Vagina (tissue), 2 donors: ENCODE results near the gene CDK2AP2. TPM values are rescaled to one million over a fixed set of nuclear protein-coding genes. Genes with fewer than 3 reads are reported as not detected.

Experiments
- DNase-seq, 2 donors: peaks; one replicate each; pipeline ENCODE4 v3.0.0-alpha.2; 2017; ENCODE audit errors: extremely low spot score in 2 of 2
- H3K27ac ChIP-seq: fragments of 200-600 bp; sonication (generic); one replicate; pipeline ENCODE4 v1.5.1; 2019
- H3K27me3 ChIP-seq: fragments of 200-600 bp; sonication (generic); one replicate; pipeline ENCODE4 v1.5.1; 2019
- H3K36me3 ChIP-seq, 2 donors: fragments of 200-600 bp; sonication (generic); one replicate each; pipeline ENCODE4 v1.5.1; 2017 to 2019
- H3K4me1 ChIP-seq: fragments of 200-600 bp; sonication (generic); one replicate; pipeline ENCODE4 v1.5.1; 2019
- H3K4me3 ChIP-seq, 2 donors: fragments of 200-600 bp; sonication (generic); 1 replicate in 1 of 2; 2 replicates in 1 of 2; pipeline ENCODE4 v1.5.1; 2016 to 2019
- H3K9me3 ChIP-seq: fragments of 200-600 bp; sonication (generic); one replicate; pipeline ENCODE4 v1.5.1; 2019
- POLR2A ChIP-seq, 2 donors: fragments of 450-650 bp; IDR thresholded peaks; one replicate each; pipeline ENCODE4 v1.6.1; 2017; ENCODE audit warnings: antibody characterized with exemption in 2 of 2, mild to moderate bottlenecking in 2 of 2, moderate library complexity in 2 of 2
- POLR2AphosphoS5 ChIP-seq, 2 donors: sonication (generic); formaldehyde crosslinking; IDR thresholded peaks; one replicate each; pipeline ENCODE4 v1.9.0; 2017; ENCODE audit warnings: antibody characterized with exemption in 2 of 2, mild to moderate bottlenecking in 2 of 2, low read depth in 1 of 2; ENCODE audit not compliant: insufficient read depth in 1 of 2
- intact Hi-C: fragments of 100-400 bp; cut with DNase I; formaldehyde crosslinking; loops from one replicate; pipeline ENCODE4 v1.15.1; 2023
- total RNA-seq: library from RNA; depleted of rRNA; stranded (reverse); fragments of >200 nt; gene quantifications from one replicate; pipeline ENCODE4 v1.2.3, GENCODE V29; 2016
- TF ChIP-seq, protein P1 (sequence below), 3 experiments: fragments of 450-650 bp in 2 of 3; fragments of 200-600 bp in 1 of 3; sonication (generic) in 1 of 3; IDR thresholded peaks; one replicate each; pipeline ENCODE4 v1.5.1; 2017 to 2019; ENCODE audit warnings: antibody characterized with exemption in 3 of 3, mild to moderate bottlenecking in 2 of 3, moderate library complexity in 2 of 3

The CDK2AP2 gene
- total RNA-seq, 1 donor from 2014 or later = 46.4 TPM

DNA sequence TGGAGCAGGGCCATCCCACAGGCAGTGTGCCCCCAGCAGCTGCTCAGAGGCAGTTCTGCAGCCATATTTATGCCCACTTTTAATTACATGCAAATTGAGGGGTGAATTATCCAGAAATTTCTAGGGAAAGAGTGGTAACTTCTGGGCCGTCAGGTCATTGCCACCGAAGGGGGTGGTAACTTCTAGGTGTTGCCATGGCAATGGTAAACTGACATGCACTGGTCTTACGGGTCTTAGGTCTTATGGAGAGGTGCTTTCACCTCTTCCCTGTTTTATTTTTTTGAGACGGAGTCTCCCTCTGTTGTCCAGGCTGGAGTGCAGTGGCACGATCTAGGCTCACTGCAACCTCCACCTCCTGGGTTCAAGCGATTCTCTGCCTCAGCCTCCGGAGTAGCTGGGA is 35.1 kb downstream of the CDK2AP2 start:
- Histone ChIP-seq H3K27me3 (no peaks in the 10 kb centered on the region), H3K36me3 (no peaks in the 10 kb centered on the region), H3K27ac (no peak overlapping the region), H3K4me3 (no peak overlapping the region), H3K4me1 (peaks cover 13% of the 10 kb centered on the region), H3K9me3 (no peaks in the 10 kb centered on the region)
- intact Hi-C loops = no loop called here
- DNase-seq = no peak
- TF ChIP-seq, protein P1, sequence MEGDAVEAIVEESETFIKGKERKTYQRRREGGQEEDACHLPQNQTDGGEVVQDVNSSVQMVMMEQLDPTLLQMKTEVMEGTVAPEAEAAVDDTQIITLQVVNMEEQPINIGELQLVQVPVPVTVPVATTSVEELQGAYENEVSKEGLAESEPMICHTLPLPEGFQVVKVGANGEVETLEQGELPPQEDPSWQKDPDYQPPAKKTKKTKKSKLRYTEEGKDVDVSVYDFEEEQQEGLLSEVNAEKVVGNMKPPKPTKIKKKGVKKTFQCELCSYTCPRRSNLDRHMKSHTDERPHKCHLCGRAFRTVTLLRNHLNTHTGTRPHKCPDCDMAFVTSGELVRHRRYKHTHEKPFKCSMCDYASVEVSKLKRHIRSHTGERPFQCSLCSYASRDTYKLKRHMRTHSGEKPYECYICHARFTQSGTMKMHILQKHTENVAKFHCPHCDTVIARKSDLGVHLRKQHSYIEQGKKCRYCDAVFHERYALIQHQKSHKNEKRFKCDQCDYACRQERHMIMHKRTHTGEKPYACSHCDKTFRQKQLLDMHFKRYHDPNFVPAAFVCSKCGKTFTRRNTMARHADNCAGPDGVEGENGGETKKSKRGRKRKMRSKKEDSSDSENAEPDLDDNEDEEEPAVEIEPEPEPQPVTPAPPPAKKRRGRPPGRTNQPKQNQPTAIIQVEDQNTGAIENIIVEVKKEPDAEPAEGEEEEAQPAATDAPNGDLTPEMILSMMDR (IDR thresholded peaks at IDR 0.05) = no peak
- TF ChIP-seq POLR2A (IDR thresholded peaks at IDR 0.05) (no peak), POLR2AphosphoS5 (IDR thresholded peaks at IDR 0.05; ENCODE audit: insufficient read depth in 1 of 2, low read depth in 1 of 2) (no peak)

DNA sequence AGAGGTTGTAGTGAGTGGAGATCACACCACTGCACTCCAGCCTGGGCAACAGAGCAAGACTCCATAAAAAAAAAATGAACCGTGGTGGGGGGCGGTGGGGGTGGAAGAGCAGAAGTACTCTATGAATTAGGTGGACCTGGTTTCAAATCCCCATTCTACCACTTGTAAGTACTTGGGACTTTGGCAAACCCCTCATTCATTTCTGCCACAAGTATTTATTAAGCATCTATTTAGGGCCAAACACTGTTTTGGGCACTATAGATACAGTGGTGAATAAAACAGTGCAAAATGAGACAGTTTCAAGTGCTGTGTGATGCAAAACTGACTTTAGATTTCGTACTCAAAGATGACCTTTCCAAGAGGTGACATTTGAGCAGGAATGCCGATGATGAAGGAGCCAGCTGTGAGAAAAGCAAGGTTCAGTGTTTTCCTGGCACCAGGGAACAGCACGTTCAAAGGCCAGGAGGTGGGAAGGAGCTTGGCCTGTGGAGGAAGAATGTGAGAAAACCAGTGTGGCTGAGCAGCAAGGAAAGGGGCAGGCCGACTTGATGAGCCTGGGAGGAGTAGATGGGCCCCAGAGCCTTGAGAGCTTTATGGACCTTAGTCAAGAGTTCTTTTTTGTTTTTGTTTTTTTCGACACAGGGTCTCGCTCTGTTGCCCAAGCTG is 37.5 kb downstream of the CDK2AP2 start:
- TF ChIP-seq POLR2A (IDR thresholded peaks at IDR 0.05) = no peak
- TF ChIP-seq POLR2AphosphoS5 (IDR thresholded peaks at IDR 0.05; ENCODE audit: insufficient read depth in 1 of 2, low read depth in 1 of 2) = no peak
- TF ChIP-seq, protein P1 (IDR thresholded peaks at IDR 0.05) = no peak
- no peaks in the 10 kb centered on the region for H3K36me3 ChIP-seq
- no peak for DNase-seq
- no peak overlapping the region for H3K27ac ChIP-seq
- no peak overlapping the region for H3K4me3 ChIP-seq
- intact Hi-C loops = no loop called here
- peaks cover 36% of the 10 kb centered on the region for H3K4me1 ChIP-seq
- H3K27me3 ChIP-seq = no peaks in the 10 kb centered on the region
- no peaks in the 10 kb centered on the region for H3K9me3 ChIP-seq

DNA sequence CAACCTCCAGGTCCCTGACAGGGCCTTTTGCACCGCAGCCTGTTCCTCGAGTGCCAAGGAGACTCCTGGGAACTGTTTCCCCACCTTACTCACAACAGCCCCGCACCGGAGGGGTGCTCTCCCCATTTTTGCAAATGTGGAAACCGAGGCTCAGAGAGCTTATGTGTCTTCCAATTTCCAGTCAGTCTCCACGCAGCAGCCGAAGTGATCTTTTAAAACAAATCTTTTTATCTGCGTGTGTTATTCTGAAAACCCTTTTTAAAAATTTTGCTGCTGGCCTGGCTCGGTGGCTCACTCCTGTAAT is 38.5 kb downstream of the CDK2AP2 start:
- H3K27me3 ChIP-seq = no peaks in the 10 kb centered on the region
- peak overlapping the region; percentile 67 to 87 for H3K4me3 ChIP-seq
- H3K9me3 ChIP-seq = no peaks in the 10 kb centered on the region
- TF ChIP-seq POLR2A (IDR thresholded peaks at IDR 0.05) = no peak
- TF ChIP-seq, protein P1 (IDR thresholded peaks at IDR 0.05) = peak in 1 of 3 experiments; percentile 2
- TF ChIP-seq POLR2AphosphoS5 (IDR thresholded peaks at IDR 0.05; ENCODE audit: insufficient read depth in 1 of 2, low read depth in 1 of 2) = no peak
- intact Hi-C loops = loop anchor here (5.0 to 10.0 kb wide), 2 partner anchors 47 to 65 kb away; partner anchors contain the start of genes PPP1CA and TBC1D10C
- peaks cover 45% of the 10 kb centered on the region for H3K4me1 ChIP-seq
- no peaks in the 10 kb centered on the region for H3K36me3 ChIP-seq
- H3K27ac ChIP-seq = peak overlapping the region; percentile 78
- DNase-seq = no peak

DNA sequence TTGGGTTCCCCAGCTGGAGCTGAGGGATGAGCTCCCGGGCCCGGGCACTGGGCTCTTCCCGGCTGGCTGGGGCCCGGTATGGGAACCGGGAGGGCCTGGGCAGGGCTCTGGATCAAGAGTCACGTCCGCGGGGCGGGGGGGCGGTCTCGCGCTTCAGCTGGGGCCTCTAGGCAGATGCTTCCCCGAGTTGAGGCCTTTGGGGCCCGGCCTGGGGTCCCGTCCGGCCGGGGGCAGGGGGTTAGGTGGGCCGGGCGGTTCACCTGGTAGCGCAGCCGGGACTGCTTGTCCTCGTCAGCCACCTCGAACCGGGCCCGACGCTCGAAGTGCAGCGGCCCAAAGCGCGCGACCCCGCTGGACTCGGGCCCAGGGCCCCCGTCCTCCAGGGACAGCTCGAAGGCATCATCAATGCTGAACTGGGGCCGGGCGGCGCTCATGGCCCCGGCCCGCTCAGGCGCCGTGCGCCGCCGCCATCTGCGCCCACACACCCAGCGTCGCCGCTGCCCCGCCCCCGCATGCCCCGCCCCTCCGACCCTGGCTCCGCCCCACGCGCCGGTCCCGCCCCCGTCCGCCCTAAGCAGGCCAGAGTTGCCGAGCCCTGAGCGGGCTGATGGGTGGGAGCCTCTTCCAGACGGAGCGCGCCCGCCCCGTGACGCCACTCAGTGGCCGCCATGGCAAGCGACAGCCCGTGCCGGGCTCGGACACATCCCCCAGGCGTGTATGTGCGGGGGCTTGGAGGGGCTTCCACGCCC is 39.0 kb downstream of the CDK2AP2 start, which contains the start of gene TMEM134:
Gene TMEM134 (minus strand): TSS at position 493 of the 749 bp plus-strand sequence. CDS start 59 bp downstream, at position 434.
- TF ChIP-seq, protein P1 (IDR thresholded peaks at IDR 0.05) = peak in 1 of 3 experiments; percentile 34
- TF ChIP-seq POLR2A (IDR thresholded peaks at IDR 0.05) (peak in 1 of 2 donors; percentile 52), POLR2AphosphoS5 (IDR thresholded peaks at IDR 0.05; ENCODE audit: insufficient read depth in 1 of 2, low read depth in 1 of 2) (peak; percentile 51 to 91)
- Histone ChIP-seq H3K4me1 (peaks cover 50% of the 10 kb centered on the region), H3K9me3 (no peaks in the 10 kb centered on the region), H3K27ac (peak within 1 kb of the TSS; percentile 78), H3K27me3 (no peaks in the 10 kb centered on the region), H3K36me3 (no peaks in the 10 kb centered on the region), H3K4me3 (peak within 1 kb of the TSS; percentile 67 to 87)
- no peak for DNase-seq
- intact Hi-C loops = loop anchor here (5.0 to 10.0 kb wide), 2 partner anchors 47 to 64 kb away; partner anchors contain the start of genes PPP1CA and TBC1D10C
